Endothelial cell of umbilical vein (primary cell): ENCODE data around the gene ADAM10. TPM values are rescaled to one million over a fixed set of nuclear protein-coding genes. Genes with fewer than 3 reads are reported as not detected.

Experiments
- BruUV-seq: library from RNA; stranded (reverse); fragments of 400-500 nt; replicated peaks from 2 replicates; lab custom pipeline; 2021; lab: Mats Ljungman, UMichigan
- CTCF ChIA-PET: fragments of 300-600, 350-600 bp; sonication (Branson Sonifier 250); formaldehyde crosslinking; loops from one replicate; lab custom pipeline; 2021; ENCODE audit warnings: antibody characterized with exemption, inconsistent platforms; lab: Charles Lee
- POLR2A ChIA-PET: fragments of 300-600, 350-600 bp; sonication (Branson Sonifier 250); formaldehyde crosslinking; loops from one replicate; lab custom pipeline; 2021; ENCODE audit warnings: antibody characterized with exemption, inconsistent platforms; lab: Charles Lee
- DNase-seq: peaks from one replicate; pipeline ENCODE4 v3.0.0-alpha.2; 2011; ENCODE audit warnings: low read depth, low spot score
- FAIRE-seq: peaks from 2 replicates; lab custom pipeline; 2011; peaks lifted over from hg19 to GRCh38; lab: Jason Lieb, UNC
- H2AFZ ChIP-seq: 2 replicates; pipeline ENCODE4 v1.6.0; 2012; ENCODE audit warnings: low read depth, low read length, control low read depth, inconsistent platforms
- H3K27ac ChIP-seq: 2 replicates; pipeline ENCODE4 v1.5.1; 2011; ENCODE audit warnings: low read depth, mild to moderate bottlenecking, control low read depth, low read length, moderate library complexity; ENCODE audit not compliant: insufficient read depth
- H3K27me3 ChIP-seq, 2 experiments: 2 replicates each; pipeline versions ENCODE4 v1.6.0 to v1.6.1; 2011; ENCODE audit warnings: low read length in 2 of 2, mixed read lengths in 1 of 2; ENCODE audit not compliant: control insufficient read depth in 2 of 2, insufficient read depth in 2 of 2
- H3K36me3 ChIP-seq, 2 experiments: 2 replicates in 1 of 2; 3 replicates in 1 of 2; pipeline ENCODE4 v1.5.1; 2011; ENCODE audit warnings: low read length in 2 of 2, mild to moderate bottlenecking in 1 of 2, moderate library complexity in 1 of 2; ENCODE audit not compliant: control insufficient read depth in 2 of 2, insufficient read depth in 2 of 2; ENCODE audit errors: extremely low read depth in 1 of 2
- H3K4me1 ChIP-seq: 3 replicates; pipeline ENCODE4 v1.5.1; 2011; ENCODE audit warnings: mild to moderate bottlenecking, low read length; ENCODE audit not compliant: control insufficient read depth, insufficient read depth; ENCODE audit errors: extremely low read depth
- H3K4me2 ChIP-seq: 2 replicates; pipeline ENCODE4 v1.6.1; 2011; ENCODE audit warnings: low read length, control low read depth, mixed read lengths; ENCODE audit not compliant: insufficient read depth
- H3K4me3 ChIP-seq, 3 experiments: fragments of 200-600 bp in 1 of 3; sonication (generic), shearing (Covaris generic) in 1 of 3; replicated peaks in 1 of 3; 2 replicates each; pipeline ENCODE4 v1.5.1; 2011 to 2016; ENCODE audit warnings: control low read depth in 3 of 3, low read length in 3 of 3, mild to moderate bottlenecking in 2 of 3, inconsistent platforms in 1 of 3, low read depth in 1 of 3, moderate library complexity in 1 of 3; ENCODE audit not compliant: insufficient read depth in 1 of 3
- H3K79me2 ChIP-seq: 2 replicates; pipeline ENCODE4 v1.6.0; 2012; ENCODE audit warnings: low read length, inconsistent platforms; ENCODE audit not compliant: control insufficient read depth, insufficient read depth
- H3K9ac ChIP-seq: replicated peaks from 2 replicates; pipeline ENCODE3; 2011; ENCODE audit warnings: low read length, control low read depth; ENCODE audit not compliant: insufficient read depth; ENCODE audit errors: extremely low read depth
- H3K9me1 ChIP-seq: replicated peaks from 3 replicates; pipeline ENCODE4 v1.6.0; 2011; ENCODE audit warnings: mild to moderate bottlenecking, low read length; ENCODE audit not compliant: control insufficient read depth, insufficient read depth; ENCODE audit errors: extremely low read depth
- H3K9me3 ChIP-seq: replicated peaks from 2 replicates; pipeline ENCODE4 v1.5.1; 2012; ENCODE audit warnings: low read length, inconsistent platforms; ENCODE audit not compliant: control insufficient read depth, insufficient read depth
- H4K20me1 ChIP-seq: replicated peaks from 2 replicates; pipeline ENCODE3; 2011; ENCODE audit warnings: mild to moderate bottlenecking, low read length; ENCODE audit not compliant: control insufficient read depth, insufficient read depth; ENCODE audit errors: extremely low read depth
- CTCF ChIP-seq, 2 donors: IDR thresholded peaks; 1 replicate in 1 of 2; 2 replicates in 1 of 2; pipeline ENCODE4 v1.5.1; 2011; ENCODE audit warnings: low read length in 2 of 2, mild to moderate bottlenecking in 2 of 2, moderate library complexity in 2 of 2, control low read depth in 1 of 2, inconsistent platforms in 1 of 2, low read depth in 1 of 2; ENCODE audit not compliant: insufficient read depth in 1 of 2; ENCODE audit errors: extremely low read depth in 1 of 2
- EZH2 ChIP-seq: IDR thresholded peaks from 2 replicates; pipeline ENCODE4 v1.6.1; 2012; ENCODE audit warnings: borderline replicate concordance, low read depth, mild to moderate bottlenecking, moderate library complexity, low read length, inconsistent platforms; ENCODE audit not compliant: severe bottlenecking
- FOS ChIP-seq: IDR thresholded peaks from 2 replicates; pipeline ENCODE4 v1.6.1; 2011; ENCODE audit warnings: mild to moderate bottlenecking, low read length, moderate library complexity, borderline replicate concordance; ENCODE audit not compliant: insufficient read depth
- GATA2 ChIP-seq: IDR thresholded peaks from 2 replicates; pipeline ENCODE4 v1.7.0; 2011; ENCODE audit warnings: low read depth, mild to moderate bottlenecking, moderate library complexity, mixed read lengths, low read length; ENCODE audit not compliant: insufficient read length, insufficient read depth
- JUN ChIP-seq: IDR thresholded peaks from 2 replicates; pipeline ENCODE4 v1.6.1; 2011; ENCODE audit warnings: borderline replicate concordance, low read depth; ENCODE audit not compliant: insufficient read length, insufficient read depth
- MAX ChIP-seq: IDR thresholded peaks from 2 replicates; pipeline ENCODE4 v1.6.1; 2011; ENCODE audit not compliant: insufficient read depth, insufficient read length
- MYC ChIP-seq: IDR thresholded peaks from one replicate; pipeline ENCODE4 v1.6.1; 2011; ENCODE audit warnings: mild to moderate bottlenecking, low read depth, low read length
- POLR2A ChIP-seq: IDR thresholded peaks from 2 replicates; pipeline ENCODE4 v1.6.1; 2012; ENCODE audit warnings: low read depth, mild to moderate bottlenecking, control low read depth, low read length
- POLR2AphosphoS5 ChIP-seq: IDR thresholded peaks from 2 replicates; pipeline ENCODE4 v1.6.1; 2012; ENCODE audit warnings: low read depth, mild to moderate bottlenecking, control low read depth, low read length, moderate library complexity; ENCODE audit not compliant: insufficient read depth
- dilution Hi-C: fragments of 300-500 bp; cut with MboI; formaldehyde crosslinking; loops from one replicate; pipeline ENCODE4 v1.15.0; 2019; ENCODE audit warnings: low sequenced_read_pairs; ENCODE audit not compliant: extremely low pct_ligation_motif_present
- intact Hi-C: fragments of 100-400 bp; cut with micrococcal nuclease; formaldehyde crosslinking; loops from one replicate; pipeline ENCODE4 v1.10.0; 2022
- polyA plus RNA-seq, 4 experiments: library from polyadenylated mRNA; depleted of rRNA in 3 of 4; stranded (reverse) in 3 of 4; unstranded in 1 of 4; fragments of >200 nt; gene quantifications; 2 replicates each; pipeline versions ENCODE4 v1.2.1 to v1.2.3, GENCODE V29; 2011 to 2012; ENCODE audit warnings: missing spikeins in 1 of 4
- total RNA-seq: library from RNA; stranded (reverse); gene quantifications from 2 replicates; pipeline ENCODE4 v1.2.3, GENCODE V29; 2021

Gene ADAM10
- total and polyA plus RNA-seq, 2 donors (not counting 3 experiments of a cell fraction or from before 2014, with no cell fraction given) = 91.3 to 203 TPM

GRCh38 chr15:58551084-58551763 lies 198.3 kb downstream of the ADAM10 start:
- Histone ChIP-seq H3K9me3 (no peaks in the 10 kb centered on the region), H3K27ac (peak overlapping the region; percentile 68), H3K4me1 (peaks cover 30% of the 10 kb centered on the region), H3K9ac (peak overlapping the region; percentile 64), H3K79me2 (no peaks in the 10 kb centered on the region), H4K20me1 (no peaks in the 10 kb centered on the region), H3K4me2 (peak overlapping the region; percentile 23), H3K36me3 (no peaks in the 10 kb centered on the region), H2AFZ (no peak overlapping the region), H3K9me1 (no peaks in the 10 kb centered on the region), H3K27me3 (no peaks in the 10 kb centered on the region), H3K4me3 (no peak overlapping the region)
- intact Hi-C loops (no loop called here), dilution Hi-C loops (no loop called here)
- BruUV-seq = no TSS peak
- CTCF ChIA-PET = no interaction called here
- POLR2A ChIA-PET = no interaction called here
- TF ChIP-seq MAX (no peak), POLR2AphosphoS5 (no peak), MYC (no peak), POLR2A (no peak), JUN (no peak), FOS (no peak), EZH2 (no peak), CTCF (IDR thresholded peaks at IDR 0.05; ENCODE audit: extremely low read depth in 1 of 2, insufficient read depth in 1 of 2, low read depth in 1 of 2, low read length in 2 of 2) (no peak), GATA2 (no peak)
- FAIRE-seq = no peak
- no peak for DNase-seq
